ENCODE data around the gene CYP3A7. TPM values are rescaled to one million over a fixed set of nuclear protein-coding genes. Genes with fewer than 3 reads are reported as not detected.

The CYP3A7 gene
- total RNA-seq, 1 experiment from 2014 or later = not detected

GRCh38 chr7:99741441-99741795, 6.4 kb upstream of the CYP3A7 start:
- CTCF ChIA-PET = interaction anchor here (1.5 kb wide), 1 partner anchor 216 kb away, joined by 3 read pairs; no protein-coding TSS in a partner anchor

GRCh38 chr7:99740573-99741440, 5.8 kb upstream of the CYP3A7 start:
- ChIA-PET CTCF (interaction anchor here (1.5 kb wide), 1 partner anchor 215 kb away, joined by 3 read pairs; no protein-coding TSS in a partner anchor), POLR2A (no interaction called here)
- H3K27me3 Mint-ChIP-seq (ENCODE audit: low read depth) = peaks cover 12% of the 10 kb centered on the region; the same call in 1 of the 2 replicates
- H3K9me3 Mint-ChIP-seq = peaks cover 12% of the 10 kb centered on the region
- DNase-seq (ENCODE audit: low spot score) = no peak
- TF ChIP-seq USF2 (CRISPR knock-in tag; IDR thresholded peaks at IDR 0.05) (no peak), GABPB1 (CRISPR knock-in tag; IDR thresholded peaks at IDR 0.05) (peak; percentile 78)
- H3K36me3 Mint-ChIP-seq = 0 out of 2 replicates have a peak, but pooled peaks cover 2% of the 10 kb centered on the region
- H3K27ac Mint-ChIP-seq = no peak overlapping the region
- ATAC-seq = no peak
- no peak overlapping the region for H3K4me3 Mint-ChIP-seq
- H3K4me1 Mint-ChIP-seq = peaks cover 24% of the 10 kb centered on the region

More at GRCh38 chr7:99741441-99741795, 6.4 kb upstream of the CYP3A7 start:
- Mint-ChIP-seq H3K4me1 (peaks cover 24% of the 10 kb centered on the region), H3K4me3 (no peak overlapping the region), H3K27me3 (ENCODE audit: low read depth) (peaks cover 14% of the 10 kb centered on the region), H3K9me3 (peaks cover 14% of the 10 kb centered on the region), H3K27ac (no peak overlapping the region), H3K36me3 (0 out of 2 replicates have a peak, but pooled peaks cover 2% of the 10 kb centered on the region)
- no peak for TF ChIP-seq ATF6 (CRISPR knock-in tag; IDR thresholded peaks at IDR 0.05)
- no peak for TF ChIP-seq SMAD3 (CRISPR knock-in tag; IDR thresholded peaks at IDR 0.05; ENCODE audit: borderline replicate concordance)
- TF ChIP-seq ZNF416 (CRISPR knock-in tag; IDR thresholded peaks at IDR 0.05) = no peak
- no peak for TF ChIP-seq ZNF219 (CRISPR knock-in tag; IDR thresholded peaks at IDR 0.05; ENCODE audit: borderline replicate concordance)
- TF ChIP-seq JAZF1 (CRISPR knock-in tag; IDR thresholded peaks at IDR 0.05) = no peak
- no peak for TF ChIP-seq ZNF317 (CRISPR knock-in tag; IDR thresholded peaks at IDR 0.05; ENCODE audit: borderline replicate concordance, low read depth)
- no peak for TF ChIP-seq CREB1 (CRISPR knock-in tag; IDR thresholded peaks at IDR 0.05)
- no peak for TF ChIP-seq ZNF532 (CRISPR knock-in tag; IDR thresholded peaks at IDR 0.05; ENCODE audit: borderline replicate concordance)
- TF ChIP-seq MLX (CRISPR knock-in tag; IDR thresholded peaks at IDR 0.05) = no peak
- ATAC-seq (no peak), DNase-seq (ENCODE audit: low spot score) (no peak)
- POLR2A ChIA-PET = no interaction called here

All from WTC11 (cell line).